ENCODE results near the gene INSC. TPM values are rescaled to one million over a fixed set of nuclear protein-coding genes. Genes with fewer than 3 reads are reported as not detected.

INSC gene
- polyA plus RNA-seq, 3 donors: not detected

DNA sequence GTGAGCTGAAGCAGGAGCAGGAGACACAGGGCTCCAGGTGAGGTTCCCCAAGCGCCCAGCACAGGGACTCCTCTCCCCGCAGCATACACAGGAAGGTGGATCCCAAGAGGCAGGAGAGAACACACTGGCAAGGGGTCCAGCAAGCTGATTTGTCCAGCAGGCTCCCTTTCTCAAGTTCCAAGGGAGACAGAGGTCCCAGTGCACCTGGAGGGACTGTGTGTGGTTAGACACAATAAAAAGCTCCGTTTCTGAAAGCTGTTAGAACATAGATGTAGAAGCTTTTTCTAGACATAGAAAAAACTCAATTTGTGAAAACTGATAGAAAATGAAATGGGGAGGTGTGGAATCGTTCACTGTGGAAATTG lies 39.6 kb upstream of the INSC start:
- Histone ChIP-seq H2AFZ (ENCODE audit: insufficient read depth, low read depth, low read length, poor library complexity, severe bottlenecking) (no peak overlapping the region), H3K36me3 (replicated peaks in 1 of 2; ENCODE audit: control insufficient read depth in 1 of 2, insufficient read depth in 2 of 2, low read length in 2 of 2) (no peaks in the 10 kb centered on the region), H3K27me3 (ENCODE audit: control insufficient read depth in 2 of 2, insufficient read depth in 2 of 2, low read length in 2 of 2) (peaks cover 3 to 30% of the 10 kb centered on the region in 2 donors), H3K9ac (ENCODE audit: insufficient read depth, low read length, poor library complexity, severe bottlenecking) (no peak overlapping the region), H4K20me1 (ENCODE audit: insufficient read depth, low read length) (no peaks in the 10 kb centered on the region), H3K4me1 (ENCODE audit: control insufficient read depth in 1 of 2, insufficient read depth in 2 of 2, low read length in 2 of 2) (peaks cover 9 to 11% of the 10 kb centered on the region in 2 donors), H3K27ac (ENCODE audit: low read depth in 1 of 2, low read length in 2 of 2) (no peak overlapping the region), H3K4me3 (replicated peaks in 1 of 3; ENCODE audit: low read depth in 2 of 3, low read length in 3 of 3) (no peak overlapping the region), H3K4me2 (replicated peaks; ENCODE audit: extremely low read depth, low read length, poor library complexity, severe bottlenecking) (no peak overlapping the region), H3K79me2 (ENCODE audit: insufficient read depth, low read length) (no peaks in the 10 kb centered on the region), H3K9me3 (replicated peaks in 1 of 2; ENCODE audit: control insufficient read depth in 1 of 2, insufficient read depth in 1 of 2, low read length in 2 of 2) (peaks cover 7 to 18% of the 10 kb centered on the region in 2 donors)
- 44% methylated on average over 2 of the region's 4 CpGs for WGBS (ENCODE audit: insufficient coverage)
- peaks cover 0 to 22% (median 17%) of the 10 kb centered on the region in 7 donors for H3K9me3 Mint-ChIP-seq
- H3K36me3 Mint-ChIP-seq: no peaks in the 10 kb centered on the region
- TF ChIP-seq, protein P1, sequence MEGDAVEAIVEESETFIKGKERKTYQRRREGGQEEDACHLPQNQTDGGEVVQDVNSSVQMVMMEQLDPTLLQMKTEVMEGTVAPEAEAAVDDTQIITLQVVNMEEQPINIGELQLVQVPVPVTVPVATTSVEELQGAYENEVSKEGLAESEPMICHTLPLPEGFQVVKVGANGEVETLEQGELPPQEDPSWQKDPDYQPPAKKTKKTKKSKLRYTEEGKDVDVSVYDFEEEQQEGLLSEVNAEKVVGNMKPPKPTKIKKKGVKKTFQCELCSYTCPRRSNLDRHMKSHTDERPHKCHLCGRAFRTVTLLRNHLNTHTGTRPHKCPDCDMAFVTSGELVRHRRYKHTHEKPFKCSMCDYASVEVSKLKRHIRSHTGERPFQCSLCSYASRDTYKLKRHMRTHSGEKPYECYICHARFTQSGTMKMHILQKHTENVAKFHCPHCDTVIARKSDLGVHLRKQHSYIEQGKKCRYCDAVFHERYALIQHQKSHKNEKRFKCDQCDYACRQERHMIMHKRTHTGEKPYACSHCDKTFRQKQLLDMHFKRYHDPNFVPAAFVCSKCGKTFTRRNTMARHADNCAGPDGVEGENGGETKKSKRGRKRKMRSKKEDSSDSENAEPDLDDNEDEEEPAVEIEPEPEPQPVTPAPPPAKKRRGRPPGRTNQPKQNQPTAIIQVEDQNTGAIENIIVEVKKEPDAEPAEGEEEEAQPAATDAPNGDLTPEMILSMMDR (IDR thresholded peaks at IDR 0.05): peak; percentile 43
- intact Hi-C loops (cut with micrococcal nuclease): no loop called here
- no peak overlapping the region for H3K4me3 Mint-ChIP-seq
- no peak overlapping the region for H3K27ac Mint-ChIP-seq
- DNase-seq: no peak
- peaks cover 25 to 38% (median 36%) of the 10 kb centered on the region in 3 donors for H3K27me3 Mint-ChIP-seq (ENCODE audit: low read depth in 3 of 3)
- H3K4me1 Mint-ChIP-seq: peaks cover 19% of the 10 kb centered on the region

DNA sequence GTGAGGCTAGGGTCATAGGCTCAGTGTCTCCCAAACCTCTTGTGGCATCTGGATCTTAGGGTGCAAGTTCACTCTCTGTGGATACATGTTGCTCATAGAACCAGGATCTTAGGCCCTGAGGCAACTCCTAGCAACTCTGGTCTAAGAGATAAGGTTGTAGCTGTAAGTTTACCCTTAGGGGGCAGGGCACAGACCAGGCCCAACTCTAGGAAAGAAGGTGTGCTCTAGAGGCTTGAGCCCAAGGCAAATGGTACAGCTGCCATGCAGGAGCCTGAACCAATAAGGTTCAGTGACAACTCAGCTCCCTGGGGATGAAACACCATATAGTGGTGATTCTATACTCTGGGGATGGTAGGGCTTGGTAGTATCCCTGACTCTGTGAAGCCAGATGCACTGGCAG lies 23.5 kb upstream of the INSC start:
- peaks cover 3 to 4% (median 4%) of the 10 kb centered on the region in 3 donors for H3K27me3 Mint-ChIP-seq (ENCODE audit: low read depth in 3 of 3)

More for the DNA sequence above, 23.5 kb upstream of the INSC start:
- no peak overlapping the region for H2AFZ ChIP-seq (ENCODE audit: insufficient read depth, low read depth, low read length, poor library complexity, severe bottlenecking)
- no peaks in the 10 kb centered on the region for H3K27me3 ChIP-seq (ENCODE audit: control insufficient read depth in 2 of 2, insufficient read depth in 2 of 2, low read length in 2 of 2)
- intact Hi-C loops (cut with micrococcal nuclease): no loop called here
- Mint-ChIP-seq H3K9me3 (peaks cover 0 to 3% (median 2%) of the 10 kb centered on the region in 7 donors), H3K4me1 (peaks cover 4% of the 10 kb centered on the region), H3K4me3 (no peak overlapping the region), H3K36me3 (no peaks in the 10 kb centered on the region), H3K27ac (no peak overlapping the region)
- DNase-seq: no peak
- no peaks in the 10 kb centered on the region for H3K4me1 ChIP-seq (ENCODE audit: control insufficient read depth in 1 of 2, insufficient read depth in 2 of 2, low read length in 2 of 2)
- no peak overlapping the region for H3K4me3 ChIP-seq (replicated peaks in 1 of 3; ENCODE audit: low read depth in 2 of 3, low read length in 3 of 3)
- no peaks in the 10 kb centered on the region for H4K20me1 ChIP-seq (ENCODE audit: insufficient read depth, low read length)
- TF ChIP-seq, protein P1 (IDR thresholded peaks at IDR 0.05): no peak
- no peaks in the 10 kb centered on the region for H3K9me3 ChIP-seq (replicated peaks in 1 of 2; ENCODE audit: control insufficient read depth in 1 of 2, insufficient read depth in 1 of 2, low read length in 2 of 2)
- H3K27ac ChIP-seq (ENCODE audit: low read depth in 1 of 2, low read length in 2 of 2): no peak overlapping the region
- no peaks in the 10 kb centered on the region for H3K79me2 ChIP-seq (ENCODE audit: insufficient read depth, low read length)
- no peak overlapping the region for H3K9ac ChIP-seq (ENCODE audit: insufficient read depth, low read length, poor library complexity, severe bottlenecking)
- no peaks in the 10 kb centered on the region for H3K36me3 ChIP-seq (replicated peaks in 1 of 2; ENCODE audit: control insufficient read depth in 1 of 2, insufficient read depth in 2 of 2, low read length in 2 of 2)
- H3K4me2 ChIP-seq (replicated peaks; ENCODE audit: extremely low read depth, low read length, poor library complexity, severe bottlenecking): no peak overlapping the region

Data from CD14-positive monocyte (primary cell).